Stimulated activated CD4-positive, alpha-beta T cell treated with anti-CD3 and anti-CD28 coated beads, Interleukin-2, amount 100 ng/mL, for 24 hours (primary cell): ENCODE measurements around the gene GCH1.

Source experiments
- DNase-seq, 2 donors: peaks; one replicate each; pipeline ENCODE4 v3.0.0-alpha.2; 2020

The GCH1 gene

DNA sequence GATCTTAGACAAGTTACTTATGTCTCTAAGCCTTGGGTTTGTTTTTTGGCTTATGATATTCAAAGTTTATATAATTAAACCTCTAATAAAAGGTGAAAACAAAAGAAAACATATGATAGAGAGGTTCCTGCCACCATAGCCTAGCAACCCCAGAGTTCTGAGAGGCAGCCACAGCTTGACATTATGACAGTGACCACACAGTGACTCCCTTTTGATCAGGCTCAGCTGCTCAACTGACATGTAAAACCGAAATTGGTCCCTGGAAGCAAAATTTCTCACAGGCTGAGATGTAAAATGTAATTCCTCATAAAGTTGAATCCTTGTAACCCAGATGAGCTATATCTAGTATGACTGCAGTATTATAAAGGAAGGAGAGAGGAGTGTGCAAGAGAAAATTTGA lies 108.5 kb downstream of the GCH1 start:
- no peak for DNase-seq

DNA sequence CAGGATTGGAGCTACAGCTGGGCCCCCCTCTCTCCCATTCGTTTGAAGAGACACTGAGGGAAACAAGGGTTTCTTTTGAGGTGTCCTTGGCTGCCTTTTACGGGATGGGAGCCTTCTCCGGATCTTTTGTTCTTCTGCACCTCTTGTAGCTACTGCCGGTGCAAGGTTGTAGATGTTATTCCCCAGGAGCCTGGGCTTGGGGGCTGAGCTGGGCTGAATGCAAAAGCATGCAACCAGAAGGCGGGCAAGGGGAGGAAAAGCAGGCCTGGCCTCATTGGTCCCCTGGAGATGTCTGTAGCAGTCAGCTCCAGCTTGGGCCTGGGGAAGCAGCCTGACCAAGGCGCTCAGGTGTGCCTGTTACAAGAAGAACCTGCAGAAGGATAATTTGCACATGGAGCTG lies 110.3 kb downstream of the GCH1 start:
- no peak for DNase-seq
